AG10803 (cell line): ENCODE results near the gene CLEC5A.
A peak's percentile ranks its signal among the peaks of the same experiment; 100 is the strongest.
"Not testable (repeated sequence)": the region's sequence is repeated elsewhere in the genome, so short reads cannot be mapped to it uniquely, and the experiment has no call there.

Source experiments
- DNase-seq: peaks from one replicate; pipeline ENCODE4 v3.0.0; 2010; ENCODE audit warnings: low read depth
- H3K4me3 ChIP-seq: 2 replicates; pipeline ENCODE4 v1.5.1; 2011; ENCODE audit warnings: mild to moderate bottlenecking, low read length, control low read depth
- CTCF ChIP-seq: conservative IDR thresholded peaks from 2 replicates; pipeline ENCODE4 v1.5.1; 2011; ENCODE audit warnings: mild to moderate bottlenecking, low read length, control low read depth, inconsistent platforms

Gene CLEC5A

GRCh38 chr7:141986923-141987322 is 40.1 kb upstream of the CLEC5A start:
- no peak for DNase-seq
- TF ChIP-seq CTCF: no peak
- no peak overlapping the region for H3K4me3 ChIP-seq

- not testable (repeated sequence) for H3K4me3 ChIP-seq
Measured at GRCh38 chr7:141985926-141986325, 39.2 kb upstream of the CLEC5A start.

GRCh38 chr7:141979568-141979967 is 32.8 kb upstream of the CLEC5A start:
- H3K4me3 ChIP-seq: no peak overlapping the region
- no peak for DNase-seq
- TF ChIP-seq CTCF: no peak

More at GRCh38 chr7:141985926-141986325, 39.2 kb upstream of the CLEC5A start:
- DNase-seq: not testable (repeated sequence)

- no peak overlapping the region for H3K4me3 ChIP-seq
- no peak for TF ChIP-seq CTCF
- DNase-seq: no peak
Measured at GRCh38 chr7:141978351-141978750, 31.6 kb upstream of the CLEC5A start.

- no peak overlapping the region for H3K4me3 ChIP-seq
- no peak for TF ChIP-seq CTCF
- DNase-seq: no peak
Measured at GRCh38 chr7:141976524-141977245, 29.9 kb upstream of the CLEC5A start.

- peak; percentile 14 for DNase-seq
- H3K4me3 ChIP-seq: no peak overlapping the region
Measured at GRCh38 chr7:141975806-141976523, 29.2 kb upstream of the CLEC5A start.

GRCh38 chr7:141974831-141975230 is 28.1 kb upstream of the CLEC5A start:
- H3K4me3 ChIP-seq: no peak overlapping the region
- DNase-seq: no peak
- 0 out of 2 replicates have a peak, but pooled peaks have one; percentile 8 for TF ChIP-seq CTCF

More at GRCh38 chr7:141975806-141976523, 29.2 kb upstream of the CLEC5A start:
- peak; percentile 48 for TF ChIP-seq CTCF
